Endodermal cell (in vitro differentiated cells): Measurements from ENCODE around the gene ORC6. TPM values are rescaled to one million over a fixed set of nuclear protein-coding genes. Genes with fewer than 3 reads are reported as not detected.

Experiments used
- DNase-seq: peaks from one replicate; pipeline ENCODE4 v3.0.0-alpha.2; 2017
- H3K27ac ChIP-seq: 2 replicates; pipeline ENCODE4 v1.5.1; 2013; ENCODE audit warnings: mild to moderate bottlenecking, low read depth, low read length, moderate library complexity
- H3K27me3 ChIP-seq: 2 replicates; pipeline ENCODE4 v1.6.1; 2013; ENCODE audit warnings: mild to moderate bottlenecking, low read length, moderate library complexity; ENCODE audit not compliant: insufficient read depth, control insufficient read depth, poor library complexity, severe bottlenecking
- H3K36me3 ChIP-seq: 2 replicates; pipeline ENCODE4 v1.7.0; 2013; ENCODE audit warnings: mild to moderate bottlenecking, low read length, moderate library complexity; ENCODE audit not compliant: control insufficient read depth, insufficient read depth
- H3K4me1 ChIP-seq: one replicate; pipeline ENCODE4 v1.7.0; 2013; ENCODE audit warnings: low read length; ENCODE audit not compliant: control insufficient read depth, insufficient read depth
- H3K4me3 ChIP-seq: 2 replicates; pipeline ENCODE4 v1.5.1; 2013; ENCODE audit warnings: mild to moderate bottlenecking, low read length, moderate library complexity
- H3K9ac ChIP-seq: 2 replicates; pipeline ENCODE4 v1.6.1; 2013; ENCODE audit warnings: mild to moderate bottlenecking, low read length, moderate library complexity; ENCODE audit not compliant: poor library complexity, severe bottlenecking; ENCODE audit errors: extremely low read depth
- H3K9me3 ChIP-seq: 2 replicates; pipeline ENCODE4 v1.6.1; 2013; ENCODE audit warnings: mild to moderate bottlenecking, low read length, moderate library complexity; ENCODE audit not compliant: control insufficient read depth
- H3K27ac Mint-ChIP-seq: 2 replicates; pipeline ENCODE4 v1.8.0; 2020; ENCODE audit warnings: mixed read lengths
- H3K27me3 Mint-ChIP-seq: 2 replicates; pipeline ENCODE4 v1.8.0; 2021; ENCODE audit warnings: mild to moderate bottlenecking, mixed read lengths; ENCODE audit not compliant: insufficient read depth
- H3K36me3 Mint-ChIP-seq: 2 replicates; pipeline ENCODE4 v1.8.0; 2020; ENCODE audit warnings: low read depth, mixed read lengths
- H3K4me1 Mint-ChIP-seq: 2 replicates; pipeline ENCODE4 v1.8.0; 2020; ENCODE audit warnings: mixed read lengths
- H3K4me3 Mint-ChIP-seq: 2 replicates; pipeline ENCODE4 v1.8.0; 2020; ENCODE audit warnings: mild to moderate bottlenecking, moderate library complexity, mixed read lengths
- H3K9me3 Mint-ChIP-seq: 2 replicates; pipeline ENCODE4 v1.8.0; 2020; ENCODE audit warnings: mild to moderate bottlenecking, mixed read lengths
- WGBS, 2 experiments: methylation state at CpG; one replicate each; pipeline versions ENCODE4 v1.1.5 to v1.1.7; 2013; ENCODE audit warnings: missing lambda C conversion rate in 2 of 2, mixed read lengths in 1 of 2; ENCODE audit not compliant: insufficient coverage in 1 of 2, insufficient read length in 1 of 2; 5-methylcytosine and 5-hydroxymethylcytosine counted together
- total RNA-seq, 2 donors: library from RNA; stranded (reverse); fragmentation: NEBNext Ultra II Directional in 1 of 2; extraction: Animal tissue kit (Norgen Biotek cat#: 25700) in 1 of 2; gene quantifications; 2 replicates in 1 of 2; 3 replicates in 1 of 2; pipeline ENCODE4 v1.2.1, GENCODE V29; 2021
- TF ChIP-seq, protein P1 (sequence below): fragments of 200-600 bp; sonication (generic); conservative IDR thresholded peaks from 2 replicates; pipeline ENCODE4 v1.5.0; 2021; ENCODE audit warnings: antibody characterized with exemption, mild to moderate bottlenecking

The ORC6 gene
- total RNA-seq, 2 donors from 2014 or later, result 94.9 to 128 TPM

DNA sequence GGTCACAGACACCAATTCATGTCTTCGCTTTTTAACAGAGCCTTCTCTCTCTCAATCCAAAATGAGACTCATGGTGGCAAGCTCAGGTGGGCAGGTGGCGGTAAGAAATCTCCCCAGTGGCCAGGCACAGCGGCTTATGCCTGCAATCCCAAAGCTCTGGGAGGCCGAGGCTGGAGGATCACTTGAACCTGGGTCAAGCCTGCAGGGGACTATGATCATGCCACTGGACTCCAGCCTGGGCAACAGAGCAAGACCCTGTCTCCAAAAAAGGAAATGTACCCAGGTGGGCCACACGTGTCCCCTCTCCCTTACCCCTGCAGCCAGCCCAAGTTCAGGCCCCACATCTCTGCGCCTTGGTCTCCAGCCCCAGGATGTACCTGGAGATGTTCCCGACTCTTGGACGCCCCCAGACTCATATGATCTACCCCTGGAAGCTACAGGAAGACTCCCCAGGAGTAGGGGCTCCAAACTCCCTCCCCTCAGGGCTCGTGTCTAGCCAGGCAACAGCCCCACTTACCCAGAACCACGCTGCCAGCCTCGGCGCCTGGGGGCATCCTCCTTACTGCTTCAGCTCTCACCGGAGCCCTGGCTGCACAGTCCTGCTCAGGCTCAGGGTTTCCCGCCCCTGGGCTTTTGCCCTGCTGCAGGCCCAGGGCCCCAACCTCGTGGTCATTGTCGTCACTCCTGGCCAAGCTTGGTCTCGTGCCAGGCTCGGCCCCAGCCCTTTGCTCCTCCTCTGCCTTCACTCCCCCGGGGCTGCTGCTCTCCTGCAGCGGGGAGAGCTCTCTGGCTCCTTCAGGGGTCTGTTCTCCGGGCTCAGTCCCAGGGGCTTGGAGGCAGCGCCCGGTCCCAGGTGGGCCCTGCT lies 42.5 kb downstream of the ORC6 start:
- TF ChIP-seq, protein P1, sequence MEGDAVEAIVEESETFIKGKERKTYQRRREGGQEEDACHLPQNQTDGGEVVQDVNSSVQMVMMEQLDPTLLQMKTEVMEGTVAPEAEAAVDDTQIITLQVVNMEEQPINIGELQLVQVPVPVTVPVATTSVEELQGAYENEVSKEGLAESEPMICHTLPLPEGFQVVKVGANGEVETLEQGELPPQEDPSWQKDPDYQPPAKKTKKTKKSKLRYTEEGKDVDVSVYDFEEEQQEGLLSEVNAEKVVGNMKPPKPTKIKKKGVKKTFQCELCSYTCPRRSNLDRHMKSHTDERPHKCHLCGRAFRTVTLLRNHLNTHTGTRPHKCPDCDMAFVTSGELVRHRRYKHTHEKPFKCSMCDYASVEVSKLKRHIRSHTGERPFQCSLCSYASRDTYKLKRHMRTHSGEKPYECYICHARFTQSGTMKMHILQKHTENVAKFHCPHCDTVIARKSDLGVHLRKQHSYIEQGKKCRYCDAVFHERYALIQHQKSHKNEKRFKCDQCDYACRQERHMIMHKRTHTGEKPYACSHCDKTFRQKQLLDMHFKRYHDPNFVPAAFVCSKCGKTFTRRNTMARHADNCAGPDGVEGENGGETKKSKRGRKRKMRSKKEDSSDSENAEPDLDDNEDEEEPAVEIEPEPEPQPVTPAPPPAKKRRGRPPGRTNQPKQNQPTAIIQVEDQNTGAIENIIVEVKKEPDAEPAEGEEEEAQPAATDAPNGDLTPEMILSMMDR, result no peak
- H3K36me3 ChIP-seq, result no peaks in the 10 kb centered on the region

GRCh38 chr16:46732561-46732960 lies 43.1 kb downstream of the ORC6 start:
- no peak overlapping the region for H3K4me3 ChIP-seq
- no peaks in the 10 kb centered on the region for H3K4me1 ChIP-seq
- Mint-ChIP-seq H3K4me3 (no peak overlapping the region), H3K9me3 (no peaks in the 10 kb centered on the region), H3K36me3 (no peaks in the 10 kb centered on the region), H3K4me1 (no peaks in the 10 kb centered on the region), H3K27ac (no peak overlapping the region), H3K27me3 (no peaks in the 10 kb centered on the region)
- H3K9me3 ChIP-seq, result no peaks in the 10 kb centered on the region
- 84 to 97% methylated on average over 3 to 4 of the region's 4 CpGs for WGBS, 2 experiments
- no peak overlapping the region for H3K27ac ChIP-seq
- DNase-seq, result no peak
- no peaks in the 10 kb centered on the region for H3K36me3 ChIP-seq
- H3K27me3 ChIP-seq, result no peaks in the 10 kb centered on the region
- TF ChIP-seq, protein P1, result no peak
- H3K9ac ChIP-seq, result no peak overlapping the region

More for the DNA sequence above, 42.5 kb downstream of the ORC6 start:
- 91 to 94% methylated on average over 10 to 23 of the region's 23 CpGs for WGBS, 2 experiments
- H3K27me3 Mint-ChIP-seq, result no peaks in the 10 kb centered on the region
- H3K4me1 Mint-ChIP-seq, result no peaks in the 10 kb centered on the region
- Histone ChIP-seq H3K27ac (no peak overlapping the region), H3K9me3 (no peaks in the 10 kb centered on the region), H3K4me1 (no peaks in the 10 kb centered on the region), H3K9ac (no peak overlapping the region), H3K4me3 (no peak overlapping the region), H3K27me3 (no peaks in the 10 kb centered on the region)
- DNase-seq, result no peak
- no peaks in the 10 kb centered on the region for H3K36me3 Mint-ChIP-seq
- no peak overlapping the region for H3K4me3 Mint-ChIP-seq
- H3K9me3 Mint-ChIP-seq, result no peaks in the 10 kb centered on the region
- H3K27ac Mint-ChIP-seq, result no peak overlapping the region

DNA sequence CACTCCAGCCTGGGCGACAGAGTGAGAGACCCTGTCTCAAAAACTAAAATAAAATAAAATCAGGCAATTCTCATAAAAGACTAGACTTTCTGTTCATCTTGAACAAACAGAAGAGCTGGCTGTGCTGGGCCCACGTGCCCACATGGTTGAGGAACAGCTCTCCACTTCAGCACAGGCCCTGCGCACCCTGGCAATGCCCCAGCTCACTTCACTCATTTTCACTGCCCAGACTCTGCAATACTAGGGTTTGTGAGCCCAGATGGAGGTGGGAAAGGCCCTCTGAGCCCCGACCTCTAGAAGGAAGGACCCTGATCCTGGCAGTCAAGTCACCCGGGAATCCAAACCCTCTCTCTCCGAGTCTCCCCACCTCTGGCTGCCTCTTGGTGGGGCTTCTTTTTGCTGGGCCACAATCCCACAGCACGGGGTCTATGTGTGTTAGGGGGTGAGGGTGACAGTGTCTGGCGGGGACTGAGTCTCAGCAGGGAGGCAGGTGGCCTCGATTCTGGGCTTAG lies 43.9 kb downstream of the ORC6 start:
- H3K9ac ChIP-seq, result no peak overlapping the region
- H3K9me3 Mint-ChIP-seq, result no peaks in the 10 kb centered on the region
- no peaks in the 10 kb centered on the region for H3K4me1 ChIP-seq
- H3K4me3 Mint-ChIP-seq, result no peak overlapping the region
- no peaks in the 10 kb centered on the region for H3K36me3 Mint-ChIP-seq
- no peak for DNase-seq
- TF ChIP-seq, protein P1, result no peak
- no peaks in the 10 kb centered on the region for H3K36me3 ChIP-seq
- H3K4me1 Mint-ChIP-seq, result no peaks in the 10 kb centered on the region
- no peaks in the 10 kb centered on the region for H3K27me3 ChIP-seq
- H3K27ac Mint-ChIP-seq, result no peak overlapping the region
- no peak overlapping the region for H3K27ac ChIP-seq
- WGBS, 2 experiments, result 77 to 91% methylated on average over 3 to 9 of the region's 9 CpGs
- H3K4me3 ChIP-seq, result no peak overlapping the region
- H3K27me3 Mint-ChIP-seq, result no peaks in the 10 kb centered on the region
- H3K9me3 ChIP-seq, result no peaks in the 10 kb centered on the region
